Kidney epithelial cell (primary cell): ENCODE measurements around the gene MAP3K10. TPM values are rescaled to one million over a fixed set of nuclear protein-coding genes. Genes with fewer than 3 reads are reported as not detected.

Experiments
- DNase-seq: peaks from one replicate; pipeline ENCODE4 v3.0.0-alpha.2; 2010; ENCODE audit warnings: low read depth
- H3K27me3 ChIP-seq: 2 replicates; pipeline ENCODE4 v1.6.0; 2011; ENCODE audit warnings: low read length; ENCODE audit not compliant: control insufficient read depth, insufficient read depth
- H3K36me3 ChIP-seq: 2 replicates; pipeline ENCODE4 v1.5.1; 2011; ENCODE audit warnings: low read length; ENCODE audit not compliant: control insufficient read depth, insufficient read depth
- H3K4me3 ChIP-seq: 2 replicates; pipeline ENCODE4 v1.5.1; 2011; ENCODE audit warnings: low read depth, mild to moderate bottlenecking, control low read depth, low read length
- total RNA-seq: library from RNA; depleted of rRNA; stranded (reverse); fragments of >200 nt; gene quantifications from 2 replicates; pipeline ENCODE4 v1.2.3, GENCODE V29; 2015
- TF ChIP-seq, protein P1 (sequence below): IDR thresholded peaks from 2 replicates; pipeline ENCODE4 v1.5.1; 2011; ENCODE audit warnings: mild to moderate bottlenecking, moderate library complexity, low read length, control low read depth, inconsistent platforms; ENCODE audit not compliant: insufficient read depth, poor library complexity, severe bottlenecking

The MAP3K10 gene
- total RNA-seq, 1 donor from 2014 or later = 16.8 TPM

DNA sequence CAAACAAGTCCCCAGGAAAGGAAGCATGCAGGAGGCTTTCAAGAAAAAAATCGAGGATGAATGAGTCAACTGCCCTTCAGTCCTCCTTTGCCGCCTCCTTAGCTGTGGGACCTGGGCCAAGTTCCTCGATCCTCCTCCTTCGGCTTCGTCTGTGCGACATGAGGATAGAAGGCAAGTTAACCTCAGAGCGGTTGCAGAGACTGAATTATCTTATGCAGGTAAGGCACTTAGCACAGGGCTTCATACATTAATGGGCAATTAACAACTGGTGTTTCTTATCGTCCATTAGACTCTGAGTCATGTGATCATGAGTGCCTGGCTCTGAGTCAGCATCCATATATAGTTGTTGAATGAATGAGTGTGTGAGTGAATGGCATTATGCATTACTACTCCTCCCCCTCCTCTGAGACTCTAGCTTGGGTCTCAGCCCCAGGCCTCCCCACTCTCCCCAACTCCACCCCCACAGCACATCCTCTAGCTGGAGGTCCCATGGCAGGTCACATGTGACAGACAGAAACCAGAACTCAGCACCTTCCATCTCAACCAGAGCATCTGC lies 28.6 kb downstream of the MAP3K10 start:
- peaks cover 45% of the 10 kb centered on the region for H3K27me3 ChIP-seq
- TF ChIP-seq, protein P1, sequence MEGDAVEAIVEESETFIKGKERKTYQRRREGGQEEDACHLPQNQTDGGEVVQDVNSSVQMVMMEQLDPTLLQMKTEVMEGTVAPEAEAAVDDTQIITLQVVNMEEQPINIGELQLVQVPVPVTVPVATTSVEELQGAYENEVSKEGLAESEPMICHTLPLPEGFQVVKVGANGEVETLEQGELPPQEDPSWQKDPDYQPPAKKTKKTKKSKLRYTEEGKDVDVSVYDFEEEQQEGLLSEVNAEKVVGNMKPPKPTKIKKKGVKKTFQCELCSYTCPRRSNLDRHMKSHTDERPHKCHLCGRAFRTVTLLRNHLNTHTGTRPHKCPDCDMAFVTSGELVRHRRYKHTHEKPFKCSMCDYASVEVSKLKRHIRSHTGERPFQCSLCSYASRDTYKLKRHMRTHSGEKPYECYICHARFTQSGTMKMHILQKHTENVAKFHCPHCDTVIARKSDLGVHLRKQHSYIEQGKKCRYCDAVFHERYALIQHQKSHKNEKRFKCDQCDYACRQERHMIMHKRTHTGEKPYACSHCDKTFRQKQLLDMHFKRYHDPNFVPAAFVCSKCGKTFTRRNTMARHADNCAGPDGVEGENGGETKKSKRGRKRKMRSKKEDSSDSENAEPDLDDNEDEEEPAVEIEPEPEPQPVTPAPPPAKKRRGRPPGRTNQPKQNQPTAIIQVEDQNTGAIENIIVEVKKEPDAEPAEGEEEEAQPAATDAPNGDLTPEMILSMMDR = no peak
- no peak overlapping the region for H3K4me3 ChIP-seq
- peak; percentile 48 for DNase-seq
- H3K36me3 ChIP-seq = no peaks in the 10 kb centered on the region

DNA sequence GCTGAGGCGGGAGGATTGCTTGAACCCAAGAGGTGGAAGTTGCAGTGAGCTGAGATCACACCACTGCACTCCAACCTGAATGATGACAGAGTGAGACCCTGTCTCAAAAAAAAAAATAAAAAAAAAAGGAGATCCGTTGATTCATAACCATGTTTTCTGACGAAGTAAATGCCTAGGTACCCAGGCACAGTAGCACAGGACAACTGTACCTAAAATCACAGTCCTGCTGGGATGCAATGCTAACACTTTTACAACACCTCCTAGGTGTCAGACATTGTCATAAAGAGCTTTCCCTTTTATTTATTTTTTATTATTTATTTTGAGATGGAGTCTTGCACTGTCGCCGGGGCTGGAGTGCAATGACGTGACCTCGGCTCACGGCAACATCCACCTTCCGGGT lies 29.4 kb downstream of the MAP3K10 start:
- TF ChIP-seq, protein P1 = no peak
- no peak for DNase-seq
- H3K36me3 ChIP-seq = no peaks in the 10 kb centered on the region
- H3K27me3 ChIP-seq = peaks cover 51% of the 10 kb centered on the region
- no peak overlapping the region for H3K4me3 ChIP-seq

DNA sequence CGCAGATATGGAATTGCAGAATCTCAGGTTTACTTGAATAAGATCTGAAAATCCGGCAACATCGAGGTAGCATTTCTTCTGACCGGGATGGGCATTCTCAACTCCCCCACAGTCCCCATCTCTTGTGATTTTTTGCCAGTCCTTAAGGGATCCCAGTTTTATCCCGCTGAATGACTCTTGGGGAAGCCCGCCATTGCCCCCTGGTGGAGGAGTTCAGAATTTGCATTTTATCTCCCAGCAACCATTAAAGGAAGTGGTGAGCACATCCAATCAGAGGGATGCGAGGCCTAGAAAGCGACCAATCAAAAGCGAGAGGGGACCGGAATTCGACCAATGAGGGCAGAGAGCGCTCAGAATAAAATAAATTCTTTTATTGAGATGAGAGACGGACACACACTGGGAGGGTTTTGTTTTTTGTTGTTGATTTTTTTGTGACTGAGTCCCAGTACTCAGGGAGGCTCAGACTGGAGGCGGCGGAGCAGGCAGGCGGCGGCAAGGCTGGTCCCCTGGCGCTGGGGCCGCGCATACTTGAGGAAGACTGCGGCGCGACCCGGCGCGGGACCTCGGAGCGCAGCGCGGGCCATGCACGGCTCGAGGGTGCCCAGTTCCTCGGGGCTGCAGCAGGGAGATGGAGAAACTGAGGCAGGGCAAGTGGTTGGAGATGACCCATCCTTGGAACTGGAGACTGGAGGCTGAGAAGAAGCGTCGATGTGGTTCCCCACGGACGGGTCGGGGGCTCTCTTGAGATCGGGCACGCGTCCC lies 30.8 kb downstream of the MAP3K10 start:
- Histone ChIP-seq H3K36me3 (no peaks in the 10 kb centered on the region), H3K4me3 (no peak overlapping the region), H3K27me3 (peaks cover 52% of the 10 kb centered on the region)
- TF ChIP-seq, protein P1 = peak; percentile 78
- DNase-seq = peak; percentile 77

DNA sequence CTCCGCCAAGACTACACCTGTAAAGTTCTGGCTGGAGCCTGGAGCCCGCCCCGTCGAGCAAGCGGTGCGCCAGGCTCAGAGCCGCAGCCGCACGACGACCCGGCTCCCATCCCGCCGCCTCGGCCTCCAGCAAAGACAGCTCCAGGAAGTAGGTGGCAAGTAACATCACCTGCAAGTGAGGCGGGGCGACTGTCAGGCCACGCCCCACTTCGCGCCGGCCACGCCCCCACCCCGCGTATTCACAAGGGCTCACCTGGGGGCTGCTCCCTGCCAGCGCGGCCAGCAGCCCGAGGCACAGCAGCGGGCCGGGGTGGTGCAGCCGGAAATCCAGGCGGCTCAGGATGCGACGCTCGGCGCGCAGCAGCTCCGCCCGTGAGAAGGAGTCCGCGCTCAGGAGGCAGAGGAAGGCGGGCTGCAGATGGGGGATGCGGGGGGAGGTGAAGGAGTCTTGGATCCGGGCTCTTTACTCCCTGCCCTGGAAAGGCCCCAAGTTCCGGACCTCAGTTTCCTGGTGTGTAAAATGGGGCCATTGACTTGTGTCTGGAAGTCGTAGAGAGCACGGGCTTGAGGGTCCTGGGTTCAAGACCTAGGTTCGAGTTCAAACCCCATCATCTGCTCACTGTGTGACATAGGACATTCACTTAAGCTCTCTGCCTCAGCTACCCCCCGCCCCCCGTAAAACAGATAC lies 32.1 kb downstream of the MAP3K10 start:
- no peak for DNase-seq
- TF ChIP-seq, protein P1 = no peak
- Histone ChIP-seq H3K27me3 (peaks cover 43% of the 10 kb centered on the region), H3K36me3 (no peaks in the 10 kb centered on the region), H3K4me3 (no peak overlapping the region)

DNA sequence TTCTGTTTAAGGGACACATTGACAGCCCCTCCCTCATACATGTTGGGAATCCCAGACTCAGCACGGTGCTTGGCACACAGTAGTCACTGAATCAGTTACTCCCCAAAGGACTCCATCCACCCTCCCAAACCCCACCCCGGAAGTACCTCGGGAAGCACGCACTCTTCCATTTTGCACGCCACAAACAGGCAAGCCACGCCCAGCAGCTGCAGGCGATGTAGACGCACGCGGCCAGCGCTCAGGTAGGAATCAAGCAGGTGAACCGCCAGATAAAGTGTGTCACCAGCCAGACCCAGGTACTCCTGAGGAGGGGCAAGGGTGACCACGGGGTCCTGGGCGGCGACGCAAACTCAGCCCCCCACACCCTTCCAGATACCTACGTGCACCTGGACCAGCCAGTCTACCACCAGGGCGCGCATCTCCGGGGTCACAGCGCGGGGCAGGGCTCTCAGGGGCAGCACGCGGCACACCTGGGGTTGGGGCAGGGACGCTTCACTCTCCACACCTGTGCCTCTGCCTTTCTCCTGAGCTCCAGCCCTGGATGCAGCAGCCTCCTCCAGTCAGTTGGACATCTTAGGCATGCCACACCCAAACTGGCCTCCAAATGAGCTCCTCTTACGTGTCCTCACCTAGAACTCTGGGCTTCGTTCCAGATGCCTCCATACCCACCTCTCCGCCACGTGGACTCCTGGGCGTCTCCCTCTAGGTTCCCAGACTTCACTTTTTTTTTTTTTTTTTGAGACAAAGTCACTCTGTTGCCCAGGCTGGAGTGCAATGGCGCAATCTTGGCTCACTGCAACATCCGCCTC lies 33.3 kb downstream of the MAP3K10 start:
- TF ChIP-seq, protein P1 = no peak
- Histone ChIP-seq H3K36me3 (no peaks in the 10 kb centered on the region), H3K27me3 (peaks cover 39% of the 10 kb centered on the region), H3K4me3 (no peak overlapping the region)
- DNase-seq = no peak
